HepG2 (cell line): ENCODE data around the gene PRSS12. TPM values are rescaled to one million over a fixed set of nuclear protein-coding genes. Genes with fewer than 3 reads are reported as not detected.

Experiments used
- HMG20A ChIP-seq: IDR thresholded peaks from 2 replicates; pipeline ENCODE4 v1.6.1; 2016; ENCODE audit warnings: borderline replicate concordance
- JUN ChIP-seq: sonication (generic); formaldehyde crosslinking; IDR thresholded peaks from 2 replicates; pipeline ENCODE4 v1.4.0; 2020; ENCODE audit warnings: mild to moderate bottlenecking, missing genetic modification reagents
- KDM4B ChIP-seq: sonication (generic); formaldehyde crosslinking; IDR thresholded peaks from 2 replicates; pipeline ENCODE4 v1.4.0; 2020; ENCODE audit warnings: missing genetic modification reagents
- MAFG ChIP-seq: sonication (generic); formaldehyde crosslinking; IDR thresholded peaks from 2 replicates; pipeline ENCODE4 v1.5.1; 2020; ENCODE audit warnings: mild to moderate bottlenecking, missing genetic modification reagents
- NFKB2 ChIP-seq: sonication (generic); formaldehyde crosslinking; IDR thresholded peaks from 2 replicates; pipeline ENCODE4 v1.4.0; 2020; ENCODE audit warnings: missing genetic modification reagents, borderline replicate concordance
- NONO ChIP-seq, 2 experiments: fragments of 450-650 bp in 1 of 2; sonication (generic) in 1 of 2; formaldehyde crosslinking in 1 of 2; IDR thresholded peaks in 1 of 2; conservative IDR thresholded peaks in 1 of 2; 2 replicates each; pipeline versions ENCODE4 v1.6.1 to v1.8.0; 2017 to 2022; ENCODE audit warnings: mild to moderate bottlenecking in 1 of 2, missing genetic modification reagents in 1 of 2, moderate library complexity in 1 of 2
- PAX8 ChIP-seq: sonication (generic); formaldehyde crosslinking; IDR thresholded peaks from 2 replicates; pipeline ENCODE4 v1.8.0; 2022; ENCODE audit warnings: mild to moderate bottlenecking, missing genetic modification reagents, borderline replicate concordance
- RBFOX2 ChIP-seq: fragments of 200-400 bp; formaldehyde crosslinking; IDR thresholded peaks from 2 replicates; pipeline ENCODE4 v1.6.1; 2017; ENCODE audit warnings: low read depth, mild to moderate bottlenecking, low read length
- RBM22 ChIP-seq: fragments of 200-400 bp; formaldehyde crosslinking; optimal IDR thresholded peaks from 2 replicates; pipeline ENCODE3; 2017; ENCODE audit warnings: mild to moderate bottlenecking, low read length, moderate library complexity
- RXRB ChIP-seq: IDR thresholded peaks from 2 replicates; pipeline ENCODE4 v1.6.1; 2016; ENCODE audit warnings: borderline replicate concordance, missing genetic modification reagents, missing compliant biosample characterization
- SAP130 ChIP-seq: IDR thresholded peaks from 2 replicates; pipeline ENCODE4 v1.6.1; 2016; ENCODE audit warnings: low read depth
- SOX13 ChIP-seq, 3 experiments: fragments of 450-650 bp in 1 of 3; sonication (generic) in 1 of 3; formaldehyde crosslinking in 1 of 3; IDR thresholded peaks in 2 of 3; conservative IDR thresholded peaks in 1 of 3; 2 replicates each; pipeline versions ENCODE4 v1.5.0 to v1.6.1; 2016 to 2020; ENCODE audit warnings: antibody characterized with exemption in 1 of 3, mild to moderate bottlenecking in 1 of 3, missing compliant biosample characterization in 1 of 3, missing genetic modification reagents in 1 of 3, moderate library complexity in 1 of 3
- ZBTB14 ChIP-seq: sonication (generic); formaldehyde crosslinking; IDR thresholded peaks from 2 replicates; pipeline ENCODE4 v1.4.0; 2020; ENCODE audit warnings: missing genetic modification reagents
- ZC3H13 ChIP-seq: sonication (generic); formaldehyde crosslinking; IDR thresholded peaks from 2 replicates; pipeline ENCODE4 v1.8.1; 2023; ENCODE audit warnings: mild to moderate bottlenecking, missing genetic modification reagents, moderate library complexity
- ZEB1 ChIP-seq: IDR thresholded peaks from 2 replicates; pipeline ENCODE4 v1.6.1; 2012; ENCODE audit warnings: mild to moderate bottlenecking, low read depth, inconsistent platforms; ENCODE audit not compliant: insufficient replicate concordance
- ZFP36 ChIP-seq: fragments of 150-350 bp; IDR thresholded peaks from 2 replicates; pipeline ENCODE4 v1.6.1; 2018; ENCODE audit warnings: borderline replicate concordance, low read length, low read depth; ENCODE audit not compliant: partially characterized antibody
- ZFP41 ChIP-seq: sonication (generic); formaldehyde crosslinking; IDR thresholded peaks from 2 replicates; pipeline ENCODE4 v1.4.0; 2020; ENCODE audit warnings: mild to moderate bottlenecking, missing genetic modification reagents, borderline replicate concordance
- ZNF501 ChIP-seq: sonication (generic); formaldehyde crosslinking; IDR thresholded peaks from 2 replicates; pipeline ENCODE4 v1.5.1; 2020; ENCODE audit warnings: mild to moderate bottlenecking, moderate library complexity, missing genetic modification reagents
- ZNF740 ChIP-seq: sonication (generic); formaldehyde crosslinking; IDR thresholded peaks from 2 replicates; pipeline ENCODE4 v1.4.0; 2020; ENCODE audit warnings: missing genetic modification reagents
- ZSCAN25 ChIP-seq: sonication (generic); formaldehyde crosslinking; IDR thresholded peaks from 2 replicates; pipeline ENCODE4 v1.8.0; 2022; ENCODE audit warnings: mild to moderate bottlenecking, missing genetic modification reagents
- polyA plus RNA-seq, 8 experiments: library from polyadenylated mRNA; depleted of rRNA in 3 of 8; stranded (reverse) in 7 of 8; unstranded in 1 of 8; fragments of >200 nt; fragmentation: Illumina TruSeq in 4 of 8; extraction: Trizol in 4 of 8; gene quantifications; 2 replicates each; pipeline versions ENCODE4 v1.2.1 to v1.2.3, GENCODE V29; 2011 to 2016; ENCODE audit warnings: low read depth in 4 of 8, missing spikeins in 1 of 8, mixed read lengths in 1 of 8; ENCODE audit not compliant: insufficient read depth in 1 of 8
- total RNA-seq, 5 experiments: library from RNA; depleted of rRNA; stranded (reverse); fragments of >200 nt; fragmentation: Illumina TruSeq; extraction: Trizol; gene quantifications; 2 replicates each; pipeline ENCODE4 v1.2.3, GENCODE V29; 2016; ENCODE audit warnings: low read depth in 1 of 5
- TF ChIP-seq, protein P1 (sequence below): IDR thresholded peaks from 2 replicates; pipeline ENCODE4 v1.6.1; 2018; ENCODE audit warnings: missing genetic modification reagents, mild to moderate bottlenecking, missing compliant biosample characterization

Gene PRSS12
- total and polyA plus RNA-seq, 2 of the 13 experiments (the other 11 are each of a cell fraction or from before 2014, with no cell fraction given), result 0.02 TPM; not detected in 1

- TF ChIP-seq ZNF740 (no peak), MAFG (CRISPR knock-in tag) (no peak), ZBTB14 (no peak), ZNF501 (CRISPR knock-in tag) (no peak), ZEB1 (no peak), SAP130 (CRISPR knock-in tag) (0 out of 2 replicates have a peak, but pooled peaks have one; percentile 18), ZC3H13 (peak; percentile 47; the same call in 1 of the 2 replicates), JUN (CRISPR knock-in tag) (0 out of 2 replicates have a peak, but pooled peaks have one; percentile 36), ZFP36 (no peak), HMG20A (CRISPR knock-in tag) (peak; percentile 24; the same call in 1 of the 2 replicates), ZFP41 (CRISPR knock-in tag) (no peak), NFKB2 (CRISPR knock-in tag) (no peak), NONO (IDR thresholded peaks at IDR 0.05) (no peak), NONO (CRISPR knock-in tag; conservative IDR thresholded peaks at IDR 0.05) (peak; percentile 46; the same call in 1 of the 2 replicates), RBFOX2 (peak; percentile 47; the same call in 1 of the 2 replicates), RXRB (CRISPR knock-in tag) (peak; percentile 50; the same call in 1 of the 2 replicates), KDM4B (CRISPR knock-in tag) (no peak), RBM22 (peak; percentile 99), PAX8 (no peak), ZSCAN25 (CRISPR knock-in tag) (no peak), SOX13 (IDR thresholded peaks at IDR 0.05) (peak; percentile 11; the same call in 1 of the 2 replicates), SOX13 (CRISPR knock-in tag; conservative IDR thresholded peaks at IDR 0.05 in 1 of 2, IDR thresholded peaks at IDR 0.05 in 1 of 2) (no peak)
- TF ChIP-seq, protein P1, sequence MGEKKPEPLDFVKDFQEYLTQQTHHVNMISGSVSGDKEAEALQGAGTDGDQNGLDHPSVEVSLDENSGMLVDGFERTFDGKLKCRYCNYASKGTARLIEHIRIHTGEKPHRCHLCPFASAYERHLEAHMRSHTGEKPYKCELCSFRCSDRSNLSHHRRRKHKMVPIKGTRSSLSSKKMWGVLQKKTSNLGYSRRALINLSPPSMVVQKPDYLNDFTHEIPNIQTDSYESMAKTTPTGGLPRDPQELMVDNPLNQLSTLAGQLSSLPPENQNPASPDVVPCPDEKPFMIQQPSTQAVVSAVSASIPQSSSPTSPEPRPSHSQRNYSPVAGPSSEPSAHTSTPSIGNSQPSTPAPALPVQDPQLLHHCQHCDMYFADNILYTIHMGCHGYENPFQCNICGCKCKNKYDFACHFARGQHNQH, result peak; percentile 19; the same call in 1 of the 2 replicates
These were observed 72.1 kb downstream of the PRSS12 start (continued) for GRCh38 chr4:118280501-118281218.
